ENCODE measurements around the gene RAPGEF1.

- no peak for TF ChIP-seq CTCF (IDR thresholded peaks at IDR 0.05)
- TF ChIP-seq POLR2A (IDR thresholded peaks at IDR 0.05), result no peak
Observed at GRCh38 chr9:131788851-131789250, 49.0 kb upstream of the RAPGEF1 start.

Measured in ovary (tissue), 3 donors.